KMS-11 (cell line): Measurements from ENCODE around the gene CARD8.

Experiments used
- H2AFZ ChIP-seq: fragments of 200-600 bp; sonication (generic); 2 replicates; pipeline ENCODE4 v1.6.1; 2016; ENCODE audit warnings: antibody characterized with exemption, mixed run types, low read depth
- H3K27ac ChIP-seq: fragments of 200-600 bp; sonication (generic); 2 replicates; pipeline ENCODE4 v1.6.1; 2016; ENCODE audit warnings: mild to moderate bottlenecking, mixed run types
- H3K27me3 ChIP-seq: fragments of 200-600 bp; sonication (generic); 2 replicates; pipeline ENCODE4 v1.6.1; 2017; ENCODE audit warnings: mild to moderate bottlenecking, low read depth, mixed run types, moderate library complexity; ENCODE audit not compliant: insufficient read depth
- H3K36me3 ChIP-seq: fragments of 200-600 bp; sonication (generic); 2 replicates; pipeline ENCODE4 v1.6.1; 2017; ENCODE audit warnings: mild to moderate bottlenecking, mixed run types; ENCODE audit not compliant: insufficient read depth
- H3K4me1 ChIP-seq: fragments of 200-600 bp; sonication (generic); 2 replicates; pipeline ENCODE4 v1.6.1; 2016; ENCODE audit warnings: mild to moderate bottlenecking, low read depth, mixed run types; ENCODE audit not compliant: poor library complexity, severe bottlenecking
- H3K4me2 ChIP-seq: fragments of 200-600 bp; sonication (generic); 2 replicates; pipeline ENCODE4 v1.7.0; 2016; ENCODE audit warnings: mild to moderate bottlenecking, mixed run types
- H3K4me3 ChIP-seq: fragments of 200-600 bp; sonication (generic); IDR thresholded peaks from 2 replicates; pipeline ENCODE4 v1.6.1; 2017; ENCODE audit warnings: low read depth, low read length, mixed read lengths; ENCODE audit not compliant: insufficient read depth
- H3K79me2 ChIP-seq: fragments of 200-600 bp; sonication (generic); 2 replicates; pipeline ENCODE4 v1.6.1; 2016; ENCODE audit warnings: low read depth, mixed run types; ENCODE audit not compliant: insufficient read depth
- H3K9ac ChIP-seq: fragments of 200-600 bp; sonication (generic); 2 replicates; pipeline ENCODE4 v1.6.1; 2016; ENCODE audit warnings: mild to moderate bottlenecking, mixed run types
- H4K20me1 ChIP-seq: fragments of 200-600 bp; sonication (generic); 2 replicates; pipeline ENCODE4 v1.6.1; 2016; ENCODE audit warnings: mild to moderate bottlenecking, mixed run types; ENCODE audit not compliant: insufficient read depth
- TF ChIP-seq, protein P1 (sequence below): fragments of 200-600 bp; sonication (generic); conservative IDR thresholded peaks from 2 replicates; pipeline ENCODE4 v1.6.1; 2017; ENCODE audit warnings: low read depth, mild to moderate bottlenecking, antibody characterized with exemption, low read length, moderate library complexity, mixed read lengths

Gene CARD8

GRCh38 chr19:48203794-48204628, 51.7 kb downstream of the CARD8 start:
- TF ChIP-seq, protein P1, sequence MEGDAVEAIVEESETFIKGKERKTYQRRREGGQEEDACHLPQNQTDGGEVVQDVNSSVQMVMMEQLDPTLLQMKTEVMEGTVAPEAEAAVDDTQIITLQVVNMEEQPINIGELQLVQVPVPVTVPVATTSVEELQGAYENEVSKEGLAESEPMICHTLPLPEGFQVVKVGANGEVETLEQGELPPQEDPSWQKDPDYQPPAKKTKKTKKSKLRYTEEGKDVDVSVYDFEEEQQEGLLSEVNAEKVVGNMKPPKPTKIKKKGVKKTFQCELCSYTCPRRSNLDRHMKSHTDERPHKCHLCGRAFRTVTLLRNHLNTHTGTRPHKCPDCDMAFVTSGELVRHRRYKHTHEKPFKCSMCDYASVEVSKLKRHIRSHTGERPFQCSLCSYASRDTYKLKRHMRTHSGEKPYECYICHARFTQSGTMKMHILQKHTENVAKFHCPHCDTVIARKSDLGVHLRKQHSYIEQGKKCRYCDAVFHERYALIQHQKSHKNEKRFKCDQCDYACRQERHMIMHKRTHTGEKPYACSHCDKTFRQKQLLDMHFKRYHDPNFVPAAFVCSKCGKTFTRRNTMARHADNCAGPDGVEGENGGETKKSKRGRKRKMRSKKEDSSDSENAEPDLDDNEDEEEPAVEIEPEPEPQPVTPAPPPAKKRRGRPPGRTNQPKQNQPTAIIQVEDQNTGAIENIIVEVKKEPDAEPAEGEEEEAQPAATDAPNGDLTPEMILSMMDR = no peak
- peak overlapping the region; percentile 25 for H3K27ac ChIP-seq
- no peak overlapping the region for H3K4me3 ChIP-seq
- H2AFZ ChIP-seq = peak overlapping the region; percentile 89
- H3K9ac ChIP-seq = peak overlapping the region; percentile 49; the same call in 1 of the 2 replicates
- H3K36me3 ChIP-seq = no peaks in the 10 kb centered on the region
- no peaks in the 10 kb centered on the region for H3K79me2 ChIP-seq
- no peaks in the 10 kb centered on the region for H4K20me1 ChIP-seq
- peaks cover 12% of the 10 kb centered on the region for H3K4me1 ChIP-seq
- no peaks in the 10 kb centered on the region for H3K27me3 ChIP-seq
- peak overlapping the region; percentile 41 for H3K4me2 ChIP-seq

GRCh38 chr19:48203222-48203793, 52.4 kb downstream of the CARD8 start:
- Histone ChIP-seq H2AFZ (peak overlapping the region; percentile 89), H3K9ac (peak overlapping the region; percentile 49; the same call in 1 of the 2 replicates), H3K4me2 (peak overlapping the region; percentile 41), H3K36me3 (no peaks in the 10 kb centered on the region), H3K27me3 (no peaks in the 10 kb centered on the region), H3K79me2 (no peaks in the 10 kb centered on the region), H3K27ac (peak overlapping the region; percentile 25), H3K4me1 (peaks cover 12% of the 10 kb centered on the region), H3K4me3 (no peak overlapping the region), H4K20me1 (no peaks in the 10 kb centered on the region)
- TF ChIP-seq, protein P1 = no peak

GRCh38 chr19:48196933-48197665, 58.6 kb downstream of the CARD8 start:
- Histone ChIP-seq H2AFZ (no peak overlapping the region), H4K20me1 (no peaks in the 10 kb centered on the region), H3K4me1 (no peaks in the 10 kb centered on the region), H3K36me3 (no peaks in the 10 kb centered on the region), H3K27me3 (no peaks in the 10 kb centered on the region), H3K4me2 (no peak overlapping the region), H3K9ac (no peak overlapping the region), H3K4me3 (no peak overlapping the region), H3K79me2 (no peaks in the 10 kb centered on the region), H3K27ac (no peak overlapping the region)
- TF ChIP-seq, protein P1 = no peak

DNA sequence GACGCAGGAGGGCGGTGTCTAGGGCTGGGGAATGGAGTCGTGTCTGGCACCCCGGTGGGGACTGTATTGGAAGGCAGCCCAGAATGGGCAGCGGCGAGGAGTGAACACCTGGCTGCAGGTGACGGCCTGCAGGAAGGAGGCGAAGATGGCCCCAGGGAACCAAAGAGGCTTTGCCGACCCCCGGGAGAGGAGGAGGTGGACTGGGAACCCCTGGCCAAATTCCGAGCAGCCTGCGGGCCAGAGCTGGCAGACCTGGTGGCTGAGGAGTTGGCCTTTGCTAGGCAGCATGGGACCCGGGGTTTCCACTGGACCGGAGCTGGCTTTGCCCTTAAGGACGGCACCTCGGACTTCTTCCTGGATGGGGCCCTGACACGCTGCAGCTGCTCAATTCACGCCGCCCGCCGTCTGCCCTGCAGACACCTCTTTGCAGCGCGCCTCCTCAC, 59.4 kb downstream of the CARD8 start:
- Histone ChIP-seq H3K4me2 (no peak overlapping the region), H3K27ac (no peak overlapping the region), H3K27me3 (no peaks in the 10 kb centered on the region), H3K79me2 (no peaks in the 10 kb centered on the region), H2AFZ (no peak overlapping the region), H3K36me3 (no peaks in the 10 kb centered on the region), H3K9ac (no peak overlapping the region), H4K20me1 (no peaks in the 10 kb centered on the region), H3K4me3 (no peak overlapping the region), H3K4me1 (no peaks in the 10 kb centered on the region)
- TF ChIP-seq, protein P1 = no peak
